ENCODE results near the gene NDUFB6.
"Not testable (repeated sequence)": the region's sequence is repeated elsewhere in the genome, so short reads cannot be mapped to it uniquely, and the experiment has no call there.

Gene NDUFB6

DNA sequence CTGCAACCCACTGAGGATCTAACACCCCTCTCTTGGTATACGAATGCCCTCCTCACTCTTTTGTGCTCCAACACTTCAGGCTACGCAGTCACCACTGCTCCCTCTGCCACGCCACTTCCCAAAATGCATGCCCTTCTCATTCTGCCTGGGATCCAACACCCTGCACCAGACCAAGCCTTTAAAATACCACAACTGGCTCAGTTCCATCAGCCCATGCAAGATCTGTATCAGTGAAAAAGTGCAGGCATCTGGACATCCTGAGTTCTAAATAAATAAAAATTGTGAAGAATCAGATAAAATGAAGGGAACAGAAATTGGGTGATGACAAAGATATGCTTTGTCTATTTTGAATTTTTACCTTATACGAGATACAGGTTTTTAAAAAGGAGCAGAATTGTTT is 2.7 kb downstream of the NDUFB6 start:
- DNase-seq, result no peak

- no peak for DNase-seq
Measured at GRCh38 chr9:32566770-32567169, 6.2 kb downstream of the NDUFB6 start.

GRCh38 chr9:32565967-32566366 is 7.0 kb downstream of the NDUFB6 start:
- DNase-seq, result no peak

- DNase-seq, result no peak
Measured at GRCh38 chr9:32558408-32558934, 14.5 kb downstream of the NDUFB6 start.

- DNase-seq, result no peak
Measured at GRCh38 chr9:32554591-32554990, 18.4 kb downstream of the NDUFB6 start.

DNA sequence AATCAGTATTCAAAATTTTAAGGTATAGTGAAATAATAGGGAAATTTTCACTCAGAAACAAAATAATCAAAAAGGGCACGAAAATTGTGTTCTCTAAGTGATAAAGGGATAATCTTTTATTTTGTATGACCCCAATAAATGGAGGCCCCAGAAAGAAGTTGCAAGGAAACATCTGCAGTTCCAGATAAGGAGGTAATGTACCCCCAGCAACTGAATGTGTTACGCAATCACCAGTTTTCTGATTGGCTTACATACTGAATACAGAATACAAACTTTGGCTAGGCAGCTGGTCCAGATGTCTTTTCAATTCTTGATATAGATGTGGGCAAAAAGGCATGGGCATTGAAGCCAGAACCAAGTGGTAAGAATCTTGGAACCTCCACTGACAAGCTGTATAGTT is 18.9 kb downstream of the NDUFB6 start:
- no peak for DNase-seq

- DNase-seq, result peak; percentile 56
Measured at GRCh38 chr9:32552172-32552872, 20.6 kb downstream of the NDUFB6 start, which contains the start of the genes SMIM27 and TOPORS. SMIM27 (plus strand) TSS chr9:32552327; CDS start chr9:32552435, 108 bp downstream. TOPORS (minus strand) TSS chr9:32552586; CDS start chr9:32552436, 150 bp downstream.

DNA sequence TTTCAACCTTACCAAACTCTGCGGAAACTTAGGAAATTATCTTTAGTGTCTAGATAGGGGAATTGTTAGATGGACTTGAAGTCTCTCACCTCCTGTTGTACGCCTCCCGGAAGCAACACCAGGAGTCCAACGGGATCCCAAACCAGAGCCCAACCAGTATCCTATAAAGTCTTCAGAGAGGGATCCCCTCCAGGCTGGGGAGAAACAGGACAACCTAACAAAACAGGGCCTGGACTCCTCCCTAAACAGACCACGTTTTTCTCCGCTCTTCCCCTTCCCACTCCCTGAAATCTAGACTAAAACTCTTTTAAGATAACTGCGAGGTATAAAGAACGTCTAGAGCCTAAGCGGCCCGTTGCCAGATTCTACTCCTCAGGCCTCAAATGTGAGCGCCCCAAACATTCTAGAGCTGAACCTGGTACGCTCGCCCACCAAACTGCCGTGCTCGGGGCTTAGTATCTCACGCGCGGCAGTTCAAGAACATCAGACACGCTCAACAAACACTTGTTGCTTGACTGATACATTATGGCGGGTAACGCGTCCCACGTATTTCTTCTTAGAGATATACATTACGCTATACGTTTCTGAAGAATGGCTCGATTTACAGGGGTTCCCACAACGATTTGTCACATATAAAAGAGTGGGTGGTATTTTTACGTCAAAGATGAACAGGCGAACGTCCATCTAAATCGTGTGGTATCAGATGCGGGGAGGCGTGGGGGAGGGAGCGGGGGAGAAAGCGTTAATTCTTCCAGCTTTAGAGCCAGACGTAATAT is 21.5 kb downstream of the NDUFB6 start:
- peak; percentile 57 for DNase-seq

- peak; percentile 84 for DNase-seq
Measured at GRCh38 chr9:32550562-32551275, 22.2 kb downstream of the NDUFB6 start.

- DNase-seq, result no peak
Measured at GRCh38 chr9:32550150-32550561, 22.8 kb downstream of the NDUFB6 start.

DNA sequence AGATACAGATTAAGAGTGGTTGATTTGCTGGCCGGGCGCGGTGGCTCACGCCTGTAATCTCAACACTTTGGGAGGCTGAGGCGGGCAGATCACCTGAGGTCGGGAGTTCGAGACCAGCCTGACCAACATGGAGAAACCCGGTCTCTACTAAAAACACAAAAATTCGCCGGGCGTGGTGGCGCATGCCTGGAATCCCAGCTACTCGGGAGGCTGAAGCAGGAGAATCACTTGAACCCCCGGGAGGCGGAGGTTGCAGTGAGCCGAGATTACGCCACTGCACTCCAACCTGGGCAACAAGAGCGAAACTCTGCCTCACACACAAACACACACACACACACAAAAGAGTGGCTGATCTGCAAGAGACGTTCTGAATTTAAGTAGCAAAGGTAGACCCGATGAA is 24.7 kb downstream of the NDUFB6 start:
- not testable (repeated sequence) for DNase-seq

- DNase-seq, result no peak
Measured at GRCh38 chr9:32545884-32546283, 27.1 kb downstream of the NDUFB6 start.

DNA sequence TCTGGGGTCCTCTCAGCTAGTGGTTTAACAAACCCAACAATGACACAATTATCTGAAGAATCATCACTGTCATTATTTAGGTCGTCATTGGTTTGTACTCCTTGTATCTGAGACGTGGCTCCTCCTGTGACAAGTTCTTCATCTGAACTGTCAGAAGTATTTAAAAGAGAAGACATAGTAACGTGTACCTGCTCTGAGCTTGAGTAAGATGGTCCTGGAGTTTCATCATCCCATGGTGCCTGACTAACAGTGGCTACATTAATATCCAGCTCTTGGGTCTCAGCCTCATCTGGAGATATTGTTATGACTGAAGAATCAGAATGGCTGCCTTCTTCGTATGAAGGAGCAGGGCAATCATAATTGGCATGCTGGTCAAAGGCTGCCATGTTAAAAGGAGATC is 29.9 kb downstream of the NDUFB6 start:
- DNase-seq, result no peak

DNA sequence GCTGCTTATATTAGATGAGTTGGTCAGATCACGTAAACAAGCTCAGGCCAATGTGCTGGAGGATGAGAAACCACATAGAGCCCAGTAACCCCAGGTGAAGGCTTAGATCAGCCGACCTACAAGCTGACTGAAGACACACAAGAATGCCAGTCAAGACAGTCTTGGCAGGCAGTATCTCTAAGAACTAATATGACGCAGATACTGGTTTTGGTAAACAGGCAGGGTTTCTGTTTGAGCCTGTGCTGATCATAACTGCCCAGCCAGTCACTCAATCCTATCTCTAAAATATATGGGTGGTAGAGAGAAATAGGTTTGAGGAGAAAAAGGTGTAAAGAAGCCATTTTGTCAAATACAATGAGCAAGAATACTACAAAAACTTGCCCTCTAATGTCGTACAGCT is 39.1 kb downstream of the NDUFB6 start:
- DNase-seq, result no peak

GRCh38 chr9:32533336-32533735 is 39.6 kb downstream of the NDUFB6 start:
- no peak for DNase-seq

DNA sequence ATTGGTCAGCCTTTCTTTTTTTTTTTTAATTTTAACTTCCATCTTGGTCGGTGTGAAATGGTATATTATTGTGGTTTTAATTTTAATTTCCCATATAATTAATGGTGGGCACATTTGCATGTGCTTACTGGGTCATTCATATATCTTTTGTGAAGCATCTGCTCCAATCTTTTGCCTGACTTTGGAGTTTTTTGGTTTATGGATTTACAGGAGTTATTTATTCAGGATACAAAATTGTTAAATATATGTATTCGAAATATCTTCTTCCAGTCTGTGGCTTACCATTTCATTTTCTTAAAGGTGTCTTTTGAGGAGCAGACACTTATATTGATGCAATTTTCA is 46.3 kb downstream of the NDUFB6 start:
- no peak for DNase-seq

DNA sequence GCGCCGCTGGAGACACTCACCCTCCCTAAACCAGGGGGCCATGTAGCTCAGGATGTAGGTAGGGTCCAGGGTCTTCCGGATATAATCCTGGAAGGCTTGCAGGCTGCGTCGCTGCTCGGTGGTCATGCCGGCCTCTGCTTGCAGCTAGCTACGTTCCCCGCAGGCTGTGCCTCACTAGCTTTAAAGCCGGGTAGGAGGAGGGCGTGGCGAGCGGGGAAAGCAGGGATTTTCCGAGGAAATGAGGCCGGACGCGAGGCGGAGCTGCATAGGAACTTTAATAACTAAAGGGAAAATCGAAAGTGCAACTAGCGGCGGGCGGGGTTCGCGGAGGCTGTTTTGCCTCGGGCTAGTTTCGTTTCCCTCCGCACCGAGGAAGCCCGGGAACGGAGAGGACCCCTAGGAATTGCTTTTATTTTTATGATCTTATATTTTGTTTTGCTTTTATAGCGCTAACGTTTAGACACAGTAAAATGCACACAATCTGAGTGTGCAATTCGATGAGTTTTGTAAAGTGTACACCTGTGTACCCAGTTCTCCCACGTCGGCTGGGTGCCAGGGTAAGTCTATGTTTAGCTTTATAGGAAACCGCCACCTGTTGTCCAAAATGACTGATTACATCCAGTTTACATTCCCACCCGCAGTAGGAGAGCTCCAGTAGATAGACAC is 46.8 kb downstream of the NDUFB6 start, which contains the start of gene RIGI:
Gene RIGI (minus strand): TSS at position 156 of the 666 bp plus-strand sequence. CDS start 30 bp downstream, at position 126.
- DNase-seq, result peak; percentile 50

DNA sequence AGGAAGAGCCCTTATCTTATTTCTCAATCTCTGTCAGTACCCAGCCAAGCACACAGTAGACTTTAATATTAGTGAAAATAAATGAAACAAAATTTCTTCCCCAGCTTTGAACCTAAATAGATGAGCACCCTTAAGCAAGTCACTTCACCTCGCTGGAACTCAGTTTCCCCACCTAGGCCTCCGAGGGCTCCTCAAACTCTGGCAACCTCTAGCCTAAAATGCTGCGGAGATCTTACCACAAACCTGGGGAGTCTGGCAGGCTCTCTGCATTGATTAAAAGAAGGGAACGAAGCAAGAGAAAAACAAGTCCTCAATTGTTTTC is 47.3 kb downstream of the NDUFB6 start:
- no peak for DNase-seq

GRCh38 chr9:32524892-32525708 is 47.9 kb downstream of the NDUFB6 start:
- DNase-seq, result no peak

- not testable (repeated sequence) for DNase-seq
Measured at GRCh38 chr9:32524558-32524891, 48.4 kb downstream of the NDUFB6 start.

DNA sequence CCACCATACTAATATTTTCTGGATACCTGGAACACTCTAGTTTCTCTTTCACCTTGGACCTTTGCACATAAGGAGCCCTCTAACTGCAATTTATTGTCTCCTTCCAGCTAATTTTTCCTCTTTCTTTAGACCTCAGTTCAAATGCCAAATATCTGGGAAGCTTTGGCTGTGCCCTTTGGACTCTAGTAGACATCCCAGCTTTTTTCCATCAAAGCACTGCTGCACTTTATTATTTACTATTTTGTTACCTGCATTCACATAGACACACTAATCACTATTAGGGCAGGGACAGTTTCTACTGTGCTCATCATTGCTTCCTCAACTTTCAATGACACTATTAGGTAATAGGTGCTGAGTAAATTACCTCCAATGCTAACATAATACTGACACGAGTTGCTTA is 49.0 kb downstream of the NDUFB6 start:
- no peak for DNase-seq

GRCh38 chr9:32518276-32518675 is 54.7 kb downstream of the NDUFB6 start:
- DNase-seq, result no peak

All from NCI-H1436 treated with DMSO at 0.1 percent for 48 hours (cell line).